Suprapubic skin (tissue), 4 donors: ENCODE measurements around the gene SIPA1L3. TPM values are rescaled to one million over a fixed set of nuclear protein-coding genes. Genes with fewer than 3 reads are reported as not detected.

Experiments
- DNase-seq, 2 donors: peaks; one replicate each; pipeline ENCODE4 v3.0.0-alpha.2; 2019; ENCODE audit warnings: low spot score in 2 of 2
- H3K27ac ChIP-seq: fragments of 200-600 bp; sonication (generic); one replicate; pipeline ENCODE4 v1.5.1; 2019
- H3K27me3 ChIP-seq: fragments of 200-600 bp; sonication (generic); one replicate; pipeline ENCODE4 v1.5.1; 2019
- H3K36me3 ChIP-seq: fragments of 200-600 bp; sonication (generic); one replicate; pipeline ENCODE4 v1.5.1; 2019
- H3K4me1 ChIP-seq: fragments of 200-600 bp; sonication (generic); one replicate; pipeline ENCODE4 v1.5.1; 2019
- H3K4me3 ChIP-seq: fragments of 200-600 bp; sonication (generic); one replicate; pipeline ENCODE4 v1.5.1; 2019; ENCODE audit warnings: mild to moderate bottlenecking
- H3K9me3 ChIP-seq: fragments of 200-600 bp; sonication (generic); one replicate; pipeline ENCODE4 v1.5.1; 2019
- EP300 ChIP-seq: sonication (generic); formaldehyde crosslinking; IDR thresholded peaks from one replicate; pipeline ENCODE4 v1.6.1; 2017; ENCODE audit warnings: antibody characterized with exemption
- POLR2A ChIP-seq, 2 donors: fragments of 450-650 bp; IDR thresholded peaks; one replicate each; pipeline ENCODE4 v1.6.1; 2017; ENCODE audit warnings: antibody characterized with exemption in 2 of 2, mild to moderate bottlenecking in 2 of 2, moderate library complexity in 2 of 2
- POLR2AphosphoS5 ChIP-seq, 3 donors: sonication (generic); formaldehyde crosslinking; IDR thresholded peaks; one replicate each; pipeline ENCODE4 v1.6.1; 2017; ENCODE audit warnings: antibody characterized with exemption in 3 of 3
- WGBS: methylation state at CpG from one replicate; pipeline ENCODE4 v1.1.5; 2018; 5-methylcytosine and 5-hydroxymethylcytosine counted together
- total RNA-seq, 4 donors: library from RNA; depleted of rRNA; stranded (reverse); fragments of >200 nt; gene quantifications; one replicate each; pipeline ENCODE4 v1.1.0, GENCODE V29; 2016
- TF ChIP-seq, protein P1 (sequence below), 2 donors: fragments of 200-600 bp in 1 of 2; fragments of 450-650 bp in 1 of 2; sonication (generic) in 1 of 2; IDR thresholded peaks; one replicate each; pipeline ENCODE4 v1.5.1; 2016 to 2019; ENCODE audit warnings: antibody characterized with exemption in 2 of 2, mild to moderate bottlenecking in 1 of 2, moderate library complexity in 1 of 2

SIPA1L3 gene
- total RNA-seq, 4 donors from 2014 or later = 52.6 to 92.1 (median 81.8) TPM

GRCh38 chr19:38072776-38073750 lies 166.1 kb downstream of the SIPA1L3 start:
- Histone ChIP-seq H3K4me1 (no peaks in the 10 kb centered on the region), H3K27ac (no peak overlapping the region), H3K36me3 (no peaks in the 10 kb centered on the region), H3K9me3 (no peaks in the 10 kb centered on the region), H3K4me3 (no peak overlapping the region), H3K27me3 (no peaks in the 10 kb centered on the region)
- TF ChIP-seq EP300 (no peak), POLR2A (IDR thresholded peaks at IDR 0.05) (no peak), POLR2AphosphoS5 (IDR thresholded peaks at IDR 0.05) (no peak)
- TF ChIP-seq, protein P1, sequence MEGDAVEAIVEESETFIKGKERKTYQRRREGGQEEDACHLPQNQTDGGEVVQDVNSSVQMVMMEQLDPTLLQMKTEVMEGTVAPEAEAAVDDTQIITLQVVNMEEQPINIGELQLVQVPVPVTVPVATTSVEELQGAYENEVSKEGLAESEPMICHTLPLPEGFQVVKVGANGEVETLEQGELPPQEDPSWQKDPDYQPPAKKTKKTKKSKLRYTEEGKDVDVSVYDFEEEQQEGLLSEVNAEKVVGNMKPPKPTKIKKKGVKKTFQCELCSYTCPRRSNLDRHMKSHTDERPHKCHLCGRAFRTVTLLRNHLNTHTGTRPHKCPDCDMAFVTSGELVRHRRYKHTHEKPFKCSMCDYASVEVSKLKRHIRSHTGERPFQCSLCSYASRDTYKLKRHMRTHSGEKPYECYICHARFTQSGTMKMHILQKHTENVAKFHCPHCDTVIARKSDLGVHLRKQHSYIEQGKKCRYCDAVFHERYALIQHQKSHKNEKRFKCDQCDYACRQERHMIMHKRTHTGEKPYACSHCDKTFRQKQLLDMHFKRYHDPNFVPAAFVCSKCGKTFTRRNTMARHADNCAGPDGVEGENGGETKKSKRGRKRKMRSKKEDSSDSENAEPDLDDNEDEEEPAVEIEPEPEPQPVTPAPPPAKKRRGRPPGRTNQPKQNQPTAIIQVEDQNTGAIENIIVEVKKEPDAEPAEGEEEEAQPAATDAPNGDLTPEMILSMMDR (IDR thresholded peaks at IDR 0.05) = no peak
- WGBS = 91% methylated on average over 18 of the region's 18 CpGs
- DNase-seq = no peak

GRCh38 chr19:38073841-38074685 lies 167.1 kb downstream of the SIPA1L3 start:
- Histone ChIP-seq H3K27me3 (no peaks in the 10 kb centered on the region), H3K9me3 (no peaks in the 10 kb centered on the region), H3K4me3 (no peak overlapping the region), H3K27ac (no peak overlapping the region), H3K4me1 (no peaks in the 10 kb centered on the region), H3K36me3 (no peaks in the 10 kb centered on the region)
- no peak for DNase-seq
- TF ChIP-seq, protein P1 (IDR thresholded peaks at IDR 0.05) = no peak
- no peak for TF ChIP-seq POLR2AphosphoS5 (IDR thresholded peaks at IDR 0.05)
- TF ChIP-seq EP300 = no peak
- no peak for TF ChIP-seq POLR2A (IDR thresholded peaks at IDR 0.05)
- WGBS = 76% methylated on average over 16 of the region's 16 CpGs

DNA sequence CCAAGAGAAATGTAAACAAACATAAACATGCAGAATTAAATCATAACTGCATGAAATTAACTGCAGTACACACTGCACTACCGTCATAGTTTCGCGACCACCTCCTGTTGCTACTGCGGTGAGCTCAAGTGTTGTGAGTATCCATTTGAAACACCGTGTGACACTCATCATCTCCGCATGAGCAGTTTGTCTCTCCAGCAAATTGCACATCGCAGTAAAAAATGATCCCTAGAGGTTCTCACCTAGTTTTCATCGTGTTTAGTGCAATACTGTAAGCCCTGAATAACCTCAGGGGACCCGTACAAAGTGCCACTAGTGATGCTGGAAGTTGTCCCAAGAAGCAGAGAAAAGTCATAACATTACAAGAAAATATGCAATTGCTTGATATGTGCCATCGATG lies 169.3 kb downstream of the SIPA1L3 start:
- Histone ChIP-seq H3K27me3 (no peaks in the 10 kb centered on the region), H3K4me3 (no peak overlapping the region), H3K4me1 (no peaks in the 10 kb centered on the region), H3K36me3 (peaks cover 4% of the 10 kb centered on the region), H3K9me3 (no peaks in the 10 kb centered on the region), H3K27ac (no peak overlapping the region)
- WGBS = 89% methylated on average over 10 of the region's 10 CpGs
- TF ChIP-seq EP300 (no peak), POLR2A (IDR thresholded peaks at IDR 0.05) (no peak), POLR2AphosphoS5 (IDR thresholded peaks at IDR 0.05) (no peak)
- TF ChIP-seq, protein P1 (IDR thresholded peaks at IDR 0.05) = no peak
- DNase-seq = no peak

- H3K9me3 ChIP-seq = no peaks in the 10 kb centered on the region
- no peaks in the 10 kb centered on the region for H3K4me1 ChIP-seq
- TF ChIP-seq, protein P1 (IDR thresholded peaks at IDR 0.05) = no peak
- TF ChIP-seq POLR2AphosphoS5 (IDR thresholded peaks at IDR 0.05) (no peak), EP300 (no peak)
- H3K4me3 ChIP-seq = no peak overlapping the region
- no peak for DNase-seq
- H3K27me3 ChIP-seq = no peaks in the 10 kb centered on the region
- H3K27ac ChIP-seq = no peak overlapping the region
- peaks cover 25% of the 10 kb centered on the region for H3K36me3 ChIP-seq
- WGBS = 94% methylated on average over 15 of the region's 15 CpGs
Observed at GRCh38 chr19:38078302-38078930, 171.4 kb downstream of the SIPA1L3 start.
